ENCODE measurements around the gene MBD3L4.
"Not testable (repeated sequence)": the region's sequence is repeated elsewhere in the genome, so short reads cannot be mapped to it uniquely, and the experiment has no call there.

The MBD3L4 gene

GRCh38 chr19:7041563-7041962, 1.6 kb upstream of the MBD3L4 start:
- not testable (repeated sequence) for DNase-seq

- not testable (repeated sequence) for DNase-seq
These were observed 9.7 kb downstream of the MBD3L4 start, which contains the start of gene MBD3L5 for GRCh38 chr19:7030278-7030677. Gene MBD3L5 (plus strand): TSS chr19:7030578. CDS start chr19:7030612, 34 bp downstream.

GRCh38 chr19:7028790-7029189, 11.2 kb downstream of the MBD3L4 start:
- not testable (repeated sequence) for DNase-seq

- not testable (repeated sequence) for DNase-seq
These were observed 18.6 kb downstream of the MBD3L4 start, which contains the start of gene MBD3L2B for GRCh38 chr19:7021331-7021730. Gene MBD3L2B (minus strand): TSS chr19:7021431. CDS start chr19:7021397, 34 bp downstream.

- no peak for DNase-seq
These were observed 21.2 kb downstream of the MBD3L4 start for GRCh38 chr19:7018828-7019227.

GRCh38 chr19:7013678-7014077, 26.3 kb downstream of the MBD3L4 start:
- no peak for DNase-seq

GRCh38 chr19:7010722-7011593, 29.0 kb downstream of the MBD3L4 start:
- no peak for DNase-seq

DNA sequence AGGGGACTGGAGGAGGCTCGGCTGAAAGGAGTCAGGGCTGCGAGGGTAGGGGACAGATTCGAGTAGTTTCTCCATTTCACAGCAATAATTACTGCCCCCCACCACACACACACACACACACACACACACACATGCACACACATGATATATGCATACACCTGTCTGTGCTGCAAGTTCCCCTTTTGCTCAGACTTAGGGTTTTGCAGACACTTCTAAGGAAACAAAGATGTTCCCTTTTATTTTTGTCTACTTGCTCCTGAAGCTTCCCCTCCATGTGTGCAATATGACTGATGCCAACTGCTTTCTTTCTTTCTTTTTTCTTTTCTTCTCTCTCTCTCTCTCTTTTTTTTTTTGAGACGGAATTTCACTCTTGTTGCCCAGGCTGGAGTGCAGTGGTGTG, 32.1 kb downstream of the MBD3L4 start:
- DNase-seq, result no peak

DNA sequence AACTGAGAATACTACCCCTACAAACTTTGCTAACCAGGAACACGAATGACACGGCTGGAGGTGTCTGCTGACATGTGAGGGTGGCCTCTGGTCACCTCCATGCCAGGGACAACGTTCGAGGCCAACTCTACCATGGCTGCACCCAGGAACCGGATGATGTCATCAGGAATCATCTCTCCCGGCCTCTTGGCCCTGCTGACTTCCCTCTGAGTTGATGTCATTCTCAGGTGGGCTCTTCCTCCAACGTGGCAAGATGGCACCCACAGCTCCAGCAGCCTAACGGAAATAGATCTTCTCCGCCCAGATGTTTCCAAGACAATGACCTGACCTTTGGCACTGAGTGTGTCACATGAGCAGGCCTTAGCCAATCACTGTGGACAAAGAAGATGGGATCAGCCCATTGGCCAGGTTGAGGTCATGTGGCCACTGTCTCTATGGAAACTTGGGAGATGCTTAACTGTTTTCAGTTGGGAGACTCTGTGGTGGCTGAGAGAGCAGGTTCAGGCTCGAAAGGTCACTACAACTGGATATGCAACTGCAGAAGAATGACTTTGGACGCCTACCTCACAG, 33.8 kb downstream of the MBD3L4 start:
- DNase-seq, result no peak

- DNase-seq, result no peak
These were observed 35.6 kb downstream of the MBD3L4 start for GRCh38 chr19:7004313-7004931.

DNA sequence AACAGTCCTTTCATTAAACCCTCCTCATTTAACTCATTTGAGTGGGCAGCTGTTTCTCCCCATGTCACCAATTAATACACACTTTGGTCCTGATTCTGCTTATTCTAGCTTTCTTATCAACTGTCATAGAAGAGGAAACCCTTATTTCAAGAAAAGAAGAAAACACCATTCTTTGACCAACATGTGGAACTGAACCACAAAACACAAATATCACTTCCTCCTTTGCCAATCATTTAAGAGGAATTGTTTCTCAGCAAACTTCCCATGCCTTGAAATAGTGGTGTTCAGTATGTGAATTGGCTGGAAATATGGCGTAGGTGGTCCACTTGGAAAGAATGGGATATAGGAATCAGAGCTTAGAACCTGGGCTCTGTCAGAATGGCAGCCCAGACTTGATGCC, 39.2 kb downstream of the MBD3L4 start:
- no peak for DNase-seq

DNA sequence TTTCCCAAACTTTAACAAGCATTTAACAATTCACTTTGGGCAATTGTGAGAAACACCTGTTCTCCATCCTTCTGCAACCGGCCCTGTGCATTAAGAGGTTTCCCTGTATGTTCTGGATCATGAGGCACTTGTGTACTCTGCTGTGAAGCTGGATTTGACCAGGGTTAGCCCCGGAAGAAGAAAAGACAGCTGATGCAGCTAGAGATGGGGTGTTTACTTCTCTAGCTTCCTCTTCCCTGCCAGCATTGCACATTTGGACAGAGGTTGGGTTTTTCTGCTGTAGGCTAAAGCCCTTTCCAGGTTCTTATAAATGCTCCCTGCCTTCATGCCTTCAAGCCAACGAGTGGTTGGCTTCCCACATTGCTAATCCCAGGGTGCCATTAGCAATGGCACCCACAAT, 39.6 kb downstream of the MBD3L4 start:
- DNase-seq, result no peak

GRCh38 chr19:6999933-7000332, 40.0 kb downstream of the MBD3L4 start:
- DNase-seq, result no peak

GRCh38 chr19:6997679-6998445, 42.1 kb downstream of the MBD3L4 start:
- no peak for DNase-seq

GRCh38 chr19:6996810-6997209, 43.2 kb downstream of the MBD3L4 start:
- no peak for DNase-seq

DNA sequence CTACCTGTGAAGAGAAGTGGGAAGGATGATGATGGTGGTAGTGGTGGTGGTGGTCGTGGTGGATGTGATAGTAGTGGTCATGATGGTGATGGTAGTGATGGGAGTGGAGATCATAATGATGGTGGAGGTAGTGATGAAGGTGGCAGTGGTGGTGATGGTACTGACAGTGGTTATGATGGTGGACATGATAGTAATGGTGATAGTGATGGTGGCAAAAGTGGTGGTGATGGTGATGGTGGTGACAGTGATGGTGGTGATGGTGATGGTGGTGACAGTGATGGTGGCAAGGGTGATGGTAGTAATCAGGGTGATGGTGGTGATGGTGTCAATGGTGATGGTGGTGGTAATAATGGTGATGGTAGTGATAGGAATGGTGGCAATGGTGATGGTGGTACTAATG, 44.9 kb downstream of the MBD3L4 start:
- DNase-seq, result no peak

- no peak for DNase-seq
These were observed 51.7 kb downstream of the MBD3L4 start for GRCh38 chr19:6988257-6988656.

- no peak for DNase-seq
These were observed 52.1 kb downstream of the MBD3L4 start for GRCh38 chr19:6987850-6988249.

All from SHP77 treated with DMSO at 0.1 percent for 48 hours (cell line).